ENCODE results near the gene SEC61B.

DNA sequence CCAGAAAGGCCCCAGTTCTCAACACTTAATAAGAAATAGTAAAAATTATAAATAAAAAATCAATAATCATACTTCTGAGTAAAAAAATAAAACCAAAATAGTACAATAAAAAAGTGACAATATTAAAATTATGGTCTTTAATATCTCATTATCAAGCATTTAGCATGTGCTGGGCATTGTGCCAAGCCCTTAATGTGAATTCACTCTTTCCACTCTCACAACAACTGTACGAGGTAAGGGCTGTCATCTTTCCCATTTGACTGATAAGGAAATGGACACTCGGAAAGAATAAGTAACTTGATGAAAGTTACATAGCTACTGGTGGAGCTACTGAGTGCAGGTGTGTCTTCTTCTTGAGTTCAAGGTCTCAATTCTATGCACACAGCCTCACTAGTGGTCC lies 43.6 kb downstream of the SEC61B start:
- TF ChIP-seq, protein P1, sequence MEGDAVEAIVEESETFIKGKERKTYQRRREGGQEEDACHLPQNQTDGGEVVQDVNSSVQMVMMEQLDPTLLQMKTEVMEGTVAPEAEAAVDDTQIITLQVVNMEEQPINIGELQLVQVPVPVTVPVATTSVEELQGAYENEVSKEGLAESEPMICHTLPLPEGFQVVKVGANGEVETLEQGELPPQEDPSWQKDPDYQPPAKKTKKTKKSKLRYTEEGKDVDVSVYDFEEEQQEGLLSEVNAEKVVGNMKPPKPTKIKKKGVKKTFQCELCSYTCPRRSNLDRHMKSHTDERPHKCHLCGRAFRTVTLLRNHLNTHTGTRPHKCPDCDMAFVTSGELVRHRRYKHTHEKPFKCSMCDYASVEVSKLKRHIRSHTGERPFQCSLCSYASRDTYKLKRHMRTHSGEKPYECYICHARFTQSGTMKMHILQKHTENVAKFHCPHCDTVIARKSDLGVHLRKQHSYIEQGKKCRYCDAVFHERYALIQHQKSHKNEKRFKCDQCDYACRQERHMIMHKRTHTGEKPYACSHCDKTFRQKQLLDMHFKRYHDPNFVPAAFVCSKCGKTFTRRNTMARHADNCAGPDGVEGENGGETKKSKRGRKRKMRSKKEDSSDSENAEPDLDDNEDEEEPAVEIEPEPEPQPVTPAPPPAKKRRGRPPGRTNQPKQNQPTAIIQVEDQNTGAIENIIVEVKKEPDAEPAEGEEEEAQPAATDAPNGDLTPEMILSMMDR (IDR thresholded peaks at IDR 0.05) = no peak
- TF ChIP-seq POLR2A (IDR thresholded peaks at IDR 0.05) = no peak

Measured in uterus (tissue), 2 donors.